CD14-positive monocyte (primary cell): ENCODE measurements around the gene BRINP3. TPM values are rescaled to one million over a fixed set of nuclear protein-coding genes. Genes with fewer than 3 reads are reported as not detected.

Experiments
- DNase-seq, 3 donors: peaks; one replicate each; pipeline ENCODE4 v3.0.0-alpha.2; 2011 to 2022
- H2AFZ ChIP-seq: 2 replicates; pipeline ENCODE4 v1.6.0; 2012; ENCODE audit warnings: mild to moderate bottlenecking, low read depth, low read length, inconsistent platforms; ENCODE audit not compliant: insufficient read depth, poor library complexity, severe bottlenecking
- H3K27ac ChIP-seq, 2 donors: 1 replicate in 1 of 2; 2 replicates in 1 of 2; pipeline ENCODE4 v1.5.1; 2012 to 2013; ENCODE audit warnings: low read length in 2 of 2, control low read depth in 1 of 2, inconsistent platforms in 1 of 2, low read depth in 1 of 2, mild to moderate bottlenecking in 1 of 2
- H3K27me3 ChIP-seq, 2 donors: one replicate each; pipeline versions ENCODE4 v1.6.0 to v1.6.1; 2011 to 2013; ENCODE audit warnings: low read length in 2 of 2; ENCODE audit not compliant: control insufficient read depth in 2 of 2, insufficient read depth in 2 of 2
- H3K36me3 ChIP-seq, 2 donors: replicated peaks in 1 of 2; 1 replicate in 1 of 2; 2 replicates in 1 of 2; pipeline versions ENCODE4 v1.5.1 to v1.6.1; 2012 to 2013; ENCODE audit warnings: low read length in 2 of 2, control low read depth in 1 of 2, inconsistent platforms in 1 of 2, mild to moderate bottlenecking in 1 of 2; ENCODE audit not compliant: insufficient read depth in 2 of 2, control insufficient read depth in 1 of 2
- H3K4me1 ChIP-seq, 2 donors: 1 replicate in 1 of 2; 2 replicates in 1 of 2; pipeline versions ENCODE4 v1.5.1 to v1.6.1; 2012 to 2013; ENCODE audit warnings: low read length in 2 of 2, control low read depth in 1 of 2, inconsistent platforms in 1 of 2, mild to moderate bottlenecking in 1 of 2, moderate library complexity in 1 of 2; ENCODE audit not compliant: insufficient read depth in 2 of 2, control insufficient read depth in 1 of 2
- H3K4me2 ChIP-seq: replicated peaks from 2 replicates; pipeline ENCODE3; 2012; ENCODE audit warnings: low read length, moderate library complexity, mild to moderate bottlenecking; ENCODE audit not compliant: poor library complexity, severe bottlenecking; ENCODE audit errors: extremely low read depth
- H3K4me3 ChIP-seq, 3 experiments: fragments of 200-600 bp in 1 of 3; sonication (generic) in 1 of 3; replicated peaks in 1 of 3; 1 replicate in 2 of 3; 2 replicates in 1 of 3; pipeline ENCODE4 v1.5.1; 2011 to 2013; ENCODE audit warnings: low read length in 3 of 3, mild to moderate bottlenecking in 3 of 3, control low read depth in 2 of 3, low read depth in 2 of 3, inconsistent platforms in 1 of 3, moderate library complexity in 1 of 3
- H3K79me2 ChIP-seq: 2 replicates; pipeline ENCODE4 v1.6.0; 2012; ENCODE audit warnings: mild to moderate bottlenecking, control low read depth, inconsistent platforms, low read length, moderate library complexity; ENCODE audit not compliant: insufficient read depth
- H3K9ac ChIP-seq: 2 replicates; pipeline ENCODE4 v1.6.0; 2017; ENCODE audit warnings: low read length, mild to moderate bottlenecking; ENCODE audit not compliant: insufficient read depth, poor library complexity, severe bottlenecking
- H3K9me3 ChIP-seq, 2 donors: replicated peaks in 1 of 2; 1 replicate in 1 of 2; 2 replicates in 1 of 2; pipeline versions ENCODE4 v1.5.1 to v1.6.1; 2012 to 2013; ENCODE audit warnings: low read length in 2 of 2, control low read depth in 1 of 2; ENCODE audit not compliant: control insufficient read depth in 1 of 2, insufficient read depth in 1 of 2
- H4K20me1 ChIP-seq: 2 replicates; pipeline ENCODE4 v1.6.0; 2012; ENCODE audit warnings: mild to moderate bottlenecking, low read length, control low read depth, moderate library complexity; ENCODE audit not compliant: insufficient read depth
- H3K27ac Mint-ChIP-seq, 7 donors: one replicate each; pipeline ENCODE4 v1.8.0; 2020; ENCODE audit warnings: mild to moderate bottlenecking in 7 of 7, mixed read lengths in 7 of 7, moderate library complexity in 6 of 7, inconsistent platforms in 2 of 7
- H3K27me3 Mint-ChIP-seq, 3 donors: one replicate each; pipeline ENCODE4 v1.8.0; 2021 to 2022; ENCODE audit warnings: low read depth in 3 of 3, mild to moderate bottlenecking in 3 of 3, mixed read lengths in 3 of 3, moderate library complexity in 3 of 3, inconsistent platforms in 1 of 3
- H3K36me3 Mint-ChIP-seq, 2 donors: one replicate each; pipeline ENCODE4 v1.8.0; 2020; ENCODE audit warnings: mixed read lengths in 2 of 2, inconsistent platforms in 1 of 2, mild to moderate bottlenecking in 1 of 2
- H3K4me1 Mint-ChIP-seq: one replicate; pipeline ENCODE4 v1.8.0; 2020; ENCODE audit warnings: mild to moderate bottlenecking, mixed read lengths
- H3K4me3 Mint-ChIP-seq, 2 donors: one replicate each; pipeline ENCODE4 v1.8.0; 2020; ENCODE audit warnings: mild to moderate bottlenecking in 2 of 2, mixed read lengths in 2 of 2, moderate library complexity in 1 of 2
- H3K9me3 Mint-ChIP-seq, 7 donors: one replicate each; pipeline ENCODE4 v1.8.0; 2020 to 2022; ENCODE audit warnings: mixed read lengths in 7 of 7, mild to moderate bottlenecking in 6 of 7, moderate library complexity in 6 of 7, inconsistent platforms in 2 of 7
- WGBS: methylation state at CpG from one replicate; pipeline ENCODE4 v1.1.5; 2013; ENCODE audit warnings: missing lambda C conversion rate; ENCODE audit not compliant: insufficient coverage; 5-methylcytosine and 5-hydroxymethylcytosine counted together
- intact Hi-C, 2 donors: fragments of 100-400 bp; cut with micrococcal nuclease; formaldehyde crosslinking; loops; one replicate each; pipeline versions ENCODE4 v1.15.0 to v1.15.1; 2023
- polyA plus RNA-seq, 3 donors: library from polyadenylated mRNA; depleted of rRNA in 1 of 3; unstranded in 2 of 3; stranded (reverse) in 1 of 3; fragments of 300-500 nt in 2 of 3; fragments of >200 nt in 1 of 3; fragmentation: Illumina TruSeq in 2 of 3; gene quantifications; 1 replicate in 2 of 3; 2 replicates in 1 of 3; pipeline ENCODE4 v1.2.3, GENCODE V29; 2012 to 2021
- TF ChIP-seq, protein P1 (sequence below): fragments of 200-600 bp; IDR thresholded peaks from one replicate; pipeline ENCODE4 v1.8.0; 2022; ENCODE audit warnings: antibody characterized with exemption, mild to moderate bottlenecking

BRINP3 gene
- polyA plus RNA-seq, 3 donors = not detected

- Histone ChIP-seq H2AFZ (no peak overlapping the region), H3K79me2 (no peaks in the 10 kb centered on the region), H4K20me1 (no peaks in the 10 kb centered on the region), H3K27ac (no peak overlapping the region), H3K9me3 (no peaks in the 10 kb centered on the region), H3K9ac (no peak overlapping the region), H3K27me3 (no peaks in the 10 kb centered on the region), H3K4me2 (no peak overlapping the region), H3K36me3 (no peaks in the 10 kb centered on the region), H3K4me1 (no peaks in the 10 kb centered on the region), H3K4me3 (no peak overlapping the region)
- peaks cover 0 to 3% (median 0%) of the 10 kb centered on the region in 7 donors for H3K9me3 Mint-ChIP-seq
- intact Hi-C loops = no loop called here
- no peak for DNase-seq
- TF ChIP-seq, protein P1, sequence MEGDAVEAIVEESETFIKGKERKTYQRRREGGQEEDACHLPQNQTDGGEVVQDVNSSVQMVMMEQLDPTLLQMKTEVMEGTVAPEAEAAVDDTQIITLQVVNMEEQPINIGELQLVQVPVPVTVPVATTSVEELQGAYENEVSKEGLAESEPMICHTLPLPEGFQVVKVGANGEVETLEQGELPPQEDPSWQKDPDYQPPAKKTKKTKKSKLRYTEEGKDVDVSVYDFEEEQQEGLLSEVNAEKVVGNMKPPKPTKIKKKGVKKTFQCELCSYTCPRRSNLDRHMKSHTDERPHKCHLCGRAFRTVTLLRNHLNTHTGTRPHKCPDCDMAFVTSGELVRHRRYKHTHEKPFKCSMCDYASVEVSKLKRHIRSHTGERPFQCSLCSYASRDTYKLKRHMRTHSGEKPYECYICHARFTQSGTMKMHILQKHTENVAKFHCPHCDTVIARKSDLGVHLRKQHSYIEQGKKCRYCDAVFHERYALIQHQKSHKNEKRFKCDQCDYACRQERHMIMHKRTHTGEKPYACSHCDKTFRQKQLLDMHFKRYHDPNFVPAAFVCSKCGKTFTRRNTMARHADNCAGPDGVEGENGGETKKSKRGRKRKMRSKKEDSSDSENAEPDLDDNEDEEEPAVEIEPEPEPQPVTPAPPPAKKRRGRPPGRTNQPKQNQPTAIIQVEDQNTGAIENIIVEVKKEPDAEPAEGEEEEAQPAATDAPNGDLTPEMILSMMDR = no peak
- H3K4me1 Mint-ChIP-seq = no peaks in the 10 kb centered on the region
- 40% methylated on average over 1 of the region's 2 CpGs for WGBS
- no peak overlapping the region for H3K4me3 Mint-ChIP-seq
- H3K36me3 Mint-ChIP-seq = no peaks in the 10 kb centered on the region
- H3K27me3 Mint-ChIP-seq = peaks cover 0 to 2% (median 0%) of the 10 kb centered on the region in 3 donors
- H3K27ac Mint-ChIP-seq = no peak overlapping the region
Observed at GRCh38 chr1:190119683-190120082, 358.0 kb downstream of the BRINP3 start.

- H3K4me1 Mint-ChIP-seq = no peaks in the 10 kb centered on the region
- H3K36me3 ChIP-seq = no peaks in the 10 kb centered on the region
- H3K27ac Mint-ChIP-seq = no peak overlapping the region
- no peak overlapping the region for H3K4me3 Mint-ChIP-seq
- H3K36me3 Mint-ChIP-seq = no peaks in the 10 kb centered on the region
- no peak overlapping the region for H3K27ac ChIP-seq
- no peaks in the 10 kb centered on the region for H3K27me3 ChIP-seq
- no peak overlapping the region for H3K9ac ChIP-seq
- TF ChIP-seq, protein P1 = no peak
- no peak overlapping the region for H2AFZ ChIP-seq
- no peaks in the 10 kb centered on the region for H3K79me2 ChIP-seq
- H3K4me2 ChIP-seq = no peak overlapping the region
- H3K9me3 Mint-ChIP-seq = peaks cover 0 to 3% (median 0%) of the 10 kb centered on the region in 7 donors
- H3K27me3 Mint-ChIP-seq = peaks cover 0 to 2% (median 0%) of the 10 kb centered on the region in 3 donors
- H3K4me1 ChIP-seq = no peaks in the 10 kb centered on the region
- no peaks in the 10 kb centered on the region for H4K20me1 ChIP-seq
- no peaks in the 10 kb centered on the region for H3K9me3 ChIP-seq
- no peak for DNase-seq
- no peak overlapping the region for H3K4me3 ChIP-seq
- intact Hi-C loops = no loop called here
Observed at GRCh38 chr1:190116921-190117320, 360.7 kb downstream of the BRINP3 start.
